K562 (cell line): ENCODE results near the gene IRX2. TPM values are rescaled to one million over a fixed set of nuclear protein-coding genes. Genes with fewer than 3 reads are reported as not detected.

Experiments
- ATAC-seq: fragments of 200-7000 bp; cut with Tn5 transposase; 3 replicates; pipeline ENCODE4 v1.9.1; 2020; ENCODE audit warnings: moderate library complexity
- BruUV-seq: library from RNA; stranded (reverse); fragments of 400-500 nt; replicated peaks from 2 replicates; lab custom pipeline; 2021; lab: Mats Ljungman, UMichigan
- CTCF ChIA-PET: fragments of 300-600 bp; formaldehyde crosslinking; extraction: SDS; loops from one replicate; lab custom pipeline; 2021; ENCODE audit warnings: low intra/inter-chr PET ratio; lab: Yijun Ruan, JAX
- POLR2A ChIA-PET: fragments of 300-600, 350-650 bp; sonication (Branson Sonifier 250); formaldehyde crosslinking; extraction: SDS; loops from one replicate; lab custom pipeline; 2021; ENCODE audit warnings: antibody characterized with exemption, inconsistent platforms; lab: Yijun Ruan, JAX
- DNase-seq, 4 experiments: peaks; one replicate each; pipeline versions ENCODE4 v3.0.0 to v3.0.0-alpha.2; 2011 to 2018; ENCODE audit warnings: low spot score in 3 of 4, mixed read lengths in 3 of 4; ENCODE audit errors: extremely low read depth in 1 of 4
- FAIRE-seq: peaks from 2 replicates; lab custom pipeline; 2011; peaks lifted over from hg19 to GRCh38; lab: Jason Lieb, UNC
- H2AFZ ChIP-seq: 2 replicates; pipeline ENCODE4 v1.6.0; 2011; ENCODE audit warnings: low read depth, low read length, control low read depth, inconsistent platforms
- H3K27ac ChIP-seq: fragments of 200-600 bp; 3 replicates; pipeline ENCODE4 v1.8.0; 2011; ENCODE audit warnings: low read depth, mild to moderate bottlenecking, control low read depth, inconsistent platforms, low read length, moderate library complexity, mixed read lengths; ENCODE audit errors: extremely low read depth
- H3K27me3 ChIP-seq, 2 experiments: fragments of 300-600 bp in 1 of 2; 2 replicates in 1 of 2; 3 replicates in 1 of 2; pipeline versions ENCODE4 v1.6.0 to v1.8.0; 2011; ENCODE audit warnings: inconsistent platforms in 2 of 2, low read length in 2 of 2, mild to moderate bottlenecking in 1 of 2, mixed read lengths in 1 of 2, moderate library complexity in 1 of 2; ENCODE audit not compliant: control insufficient read depth in 2 of 2, insufficient read depth in 2 of 2
- H3K36me3 ChIP-seq: fragments of 300-600 bp; 3 replicates; pipeline ENCODE4 v1.8.0; 2011; ENCODE audit warnings: mild to moderate bottlenecking, low read length, inconsistent platforms; ENCODE audit not compliant: control insufficient read depth, insufficient read depth
- H3K4me1 ChIP-seq, 2 experiments: fragments of 200-600 bp in 1 of 2; replicated peaks in 1 of 2; 2 replicates in 1 of 2; 3 replicates in 1 of 2; pipeline versions ENCODE4 v1.5.1 to v1.8.0; 2011; ENCODE audit warnings: inconsistent platforms in 2 of 2, low read length in 2 of 2, mild to moderate bottlenecking in 1 of 2, mixed read lengths in 1 of 2, moderate library complexity in 1 of 2; ENCODE audit not compliant: control insufficient read depth in 2 of 2, insufficient read depth in 2 of 2
- H3K4me2 ChIP-seq: 2 replicates; pipeline ENCODE4 v1.6.1; 2011; ENCODE audit warnings: low read length, control low read depth, inconsistent platforms, mixed read lengths; ENCODE audit not compliant: insufficient read depth
- H3K4me3 ChIP-seq: fragments of 200-600 bp; sonication (generic), shearing (Covaris generic); 2 replicates; pipeline ENCODE4 v1.5.1; 2016; ENCODE audit warnings: control low read depth, inconsistent platforms
- H3K79me2 ChIP-seq: fragments of 200-600 bp; 3 replicates; pipeline ENCODE4 v1.8.0; 2011; ENCODE audit warnings: low read length, inconsistent platforms; ENCODE audit not compliant: control insufficient read depth, insufficient read depth
- H3K9ac ChIP-seq, 2 experiments: 2 replicates each; pipeline versions ENCODE4 v1.6.0 to v1.6.1; 2011; ENCODE audit warnings: low read depth in 2 of 2, low read length in 2 of 2, control low read depth in 1 of 2, inconsistent platforms in 1 of 2, mild to moderate bottlenecking in 1 of 2, mixed read lengths in 1 of 2; ENCODE audit not compliant: insufficient read depth in 1 of 2
- H3K9me1 ChIP-seq: one replicate; pipeline ENCODE4 v1.6.0; 2011; ENCODE audit warnings: inconsistent platforms, mild to moderate bottlenecking, low read length, moderate library complexity; ENCODE audit not compliant: control insufficient read depth, insufficient read depth
- H3K9me3 ChIP-seq: replicated peaks from 2 replicates; pipeline ENCODE4 v1.5.1; 2011; ENCODE audit warnings: low read depth, low read length, inconsistent platforms; ENCODE audit not compliant: control insufficient read depth, insufficient read depth
- H4K20me1 ChIP-seq: replicated peaks from 2 replicates; pipeline ENCODE4 v1.6.1; 2011; ENCODE audit warnings: low read length, inconsistent platforms, mixed read lengths; ENCODE audit not compliant: control insufficient read depth, insufficient read depth
- CUX1 ChIP-seq: fragments of 200-800 bp; sonication (Bioruptor generic); IDR thresholded peaks from 2 replicates; pipeline ENCODE4 v1.6.1; 2016; ENCODE audit warnings: missing genetic modification characterization, missing compliant biosample characterization
- ETS1 ChIP-seq: conservative IDR thresholded peaks from 2 replicates; pipeline ENCODE4 v1.6.1; 2011; ENCODE audit warnings: low read depth, mild to moderate bottlenecking, low read length; ENCODE audit not compliant: control insufficient read depth
- HLTF ChIP-seq: fragments of 450-650 bp; IDR thresholded peaks from 2 replicates; pipeline ENCODE4 v1.6.1; 2016
- SNIP1 ChIP-seq: fragments of 450-650 bp; IDR thresholded peaks from 2 replicates; pipeline ENCODE4 v1.7.1; 2017; ENCODE audit warnings: low read depth, mild to moderate bottlenecking
- TAF9B ChIP-seq: fragments of 450-650 bp; IDR thresholded peaks from 2 replicates; pipeline ENCODE4 v1.6.1; 2018; ENCODE audit warnings: mild to moderate bottlenecking; ENCODE audit not compliant: partially characterized antibody
- TGIF2 ChIP-seq: sonication (generic); formaldehyde crosslinking; IDR thresholded peaks from 2 replicates; pipeline ENCODE4 v1.8.1; 2022; ENCODE audit warnings: mild to moderate bottlenecking, missing genetic modification reagents, moderate library complexity
- ZNF76 ChIP-seq: fragments of 250-450 bp; sonication (Bioruptor Pico); IDR thresholded peaks from 2 replicates; pipeline ENCODE4 v1.4.0; 2020; ENCODE audit warnings: mild to moderate bottlenecking, moderate library complexity, borderline replicate concordance
- ZSCAN32 ChIP-seq: fragments of 450-650 bp; formaldehyde crosslinking; IDR thresholded peaks from 2 replicates; pipeline ENCODE4 v1.4.0; 2020; ENCODE audit warnings: mild to moderate bottlenecking, moderate library complexity
- WGBS: fragments of 100-300 bp; shearing (Covaris generic); methylation state at CpG from one replicate; pipeline ENCODE4 v1.1.6; 2016; ENCODE audit warnings: low coverage, mixed read lengths; ENCODE audit not compliant: insufficient coverage; ENCODE audit errors: missing lambda C conversion rate; 5-methylcytosine and 5-hydroxymethylcytosine counted together
- in situ Hi-C: fragments of 300-500 bp; cut with MboI; formaldehyde crosslinking; loops from 4 replicates; pipeline ENCODE4 v1.15.0; 2018; ENCODE audit warnings: inconsistent platforms, mixed read lengths
- intact Hi-C: fragments of 100-400 bp; cut with micrococcal nuclease; formaldehyde crosslinking; loops from 2 replicates; pipeline ENCODE4 v1.14.2; 2022
- polyA plus RNA-seq, 8 experiments: library from polyadenylated mRNA; depleted of rRNA in 4 of 8; stranded (reverse) in 5 of 8; unstranded in 3 of 8; fragments of >200 nt; fragmentation: Nextera tagmentation in 2 of 8; fragmentation: Illumina TruSeq in 1 of 8; extraction: Ambion mirVana in 2 of 8; extraction: Trizol in 1 of 8; gene quantifications; 2 replicates each; pipeline versions ENCODE4 v1.2.1 to v1.2.3, GENCODE V29; 2011 to 2014; ENCODE audit warnings: inconsistent platforms in 1 of 8, missing spikeins in 1 of 8
- total RNA-seq, 7 experiments: library from RNA; depleted of rRNA in 6 of 7; stranded (reverse); fragments of >200 nt in 6 of 7; fragmentation: Illumina TruSeq in 2 of 7; extraction: Trizol in 2 of 7; gene quantifications; 2 replicates each; pipeline versions ENCODE4 v1.2.1 to v1.2.3, GENCODE V29; 2011 to 2021; ENCODE audit warnings: low replicate concordance in 1 of 7

The IRX2 gene
- total and polyA plus RNA-seq, 9 of the 15 experiments (the other 6 are each of a cell fraction or from before 2014, with no cell fraction given), result 0.13 TPM; not detected in 8

GRCh38 chr5:2737273-2738155, 14.0 kb downstream of the IRX2 start:
- Histone ChIP-seq H3K4me3 (no peak overlapping the region), H3K9me1 (no peaks in the 10 kb centered on the region), H4K20me1 (no peaks in the 10 kb centered on the region), H2AFZ (no peak overlapping the region), H3K4me2 (no peak overlapping the region), H3K36me3 (no peaks in the 10 kb centered on the region), H3K79me2 (no peaks in the 10 kb centered on the region), H3K9me3 (no peaks in the 10 kb centered on the region), H3K27ac (no peak overlapping the region), H3K27me3 (peaks cover 20 to 38% of the 10 kb centered on the region in 2 experiments), H3K9ac (no peak overlapping the region), H3K4me1 (peaks cover 0 to 10% of the 10 kb centered on the region in 2 experiments; a peak in 1 of 5 replicates)
- no peak for FAIRE-seq
- ChIA-PET CTCF (interaction anchor here (0.6 kb wide), 1 partner anchor 10 kb away, joined by 4 read pairs; no protein-coding TSS in a partner anchor), POLR2A (interaction anchor here (1.3 kb wide), 1 partner anchor 10 kb away, joined by 3 read pairs; no protein-coding TSS in a partner anchor)
- in situ Hi-C loops (no loop called here), intact Hi-C loops (no loop called here)
- ATAC-seq, result no peak
- BruUV-seq, result no TSS peak
- WGBS, result under 1% methylated on average over 15 of the region's 17 CpGs
- no peak for DNase-seq
- no peak for TF ChIP-seq ETS1
- TF ChIP-seq ZSCAN32 (CRISPR knock-in tag), result no peak
- no peak for TF ChIP-seq SNIP1
- no peak for TF ChIP-seq HLTF
- no peak for TF ChIP-seq TAF9B
- no peak for TF ChIP-seq TGIF2
- TF ChIP-seq ZNF76 (CRISPR knock-in tag), result no peak
- no peak for TF ChIP-seq CUX1 (CRISPR knock-in tag)
